Lower leg skin (tissue), 4 donors: Measurements from ENCODE around the gene CKAP4. TPM values are rescaled to one million over a fixed set of nuclear protein-coding genes. Genes with fewer than 3 reads are reported as not detected.

ENCODE experiments used
- DNase-seq, 2 donors: peaks; one replicate each; pipeline ENCODE4 v3.0.0-alpha.2; 2019; ENCODE audit warnings: low spot score in 2 of 2
- H3K4me3 ChIP-seq: fragments of 200-600 bp; sonication (generic); 2 replicates; pipeline ENCODE4 v1.5.1; 2017; ENCODE audit warnings: mild to moderate bottlenecking, low read depth; ENCODE audit not compliant: poor library complexity, severe bottlenecking
- POLR2A ChIP-seq, 2 donors: fragments of 450-650 bp; IDR thresholded peaks; one replicate each; pipeline ENCODE4 v1.6.1; 2016 to 2017; ENCODE audit warnings: antibody characterized with exemption in 2 of 2, mild to moderate bottlenecking in 1 of 2, moderate library complexity in 1 of 2
- WGBS, 2 donors: methylation state at CpG; one replicate each; pipeline ENCODE4 v1.1.5; 2018; 5-methylcytosine and 5-hydroxymethylcytosine counted together
- intact Hi-C: fragments of 100-400 bp; cut with DNase I; formaldehyde crosslinking; loops from one replicate; pipeline ENCODE4 v1.15.0; 2023; ENCODE audit warnings: low total_unique reads
- total RNA-seq, 4 donors: library from RNA; depleted of rRNA; stranded (reverse); fragments of >200 nt; gene quantifications; one replicate each; pipeline ENCODE4 v1.1.0, GENCODE V29; 2016
- TF ChIP-seq, protein P1 (sequence below), 3 donors: fragments of 450-650 bp; IDR thresholded peaks; one replicate each; pipeline ENCODE4 v1.5.1; 2016; ENCODE audit warnings: antibody characterized with exemption in 3 of 3, mild to moderate bottlenecking in 3 of 3, moderate library complexity in 2 of 3

Gene CKAP4
- total RNA-seq, 4 donors from 2014 or later = 57.2 to 80.3 (median 73.6) TPM

DNA sequence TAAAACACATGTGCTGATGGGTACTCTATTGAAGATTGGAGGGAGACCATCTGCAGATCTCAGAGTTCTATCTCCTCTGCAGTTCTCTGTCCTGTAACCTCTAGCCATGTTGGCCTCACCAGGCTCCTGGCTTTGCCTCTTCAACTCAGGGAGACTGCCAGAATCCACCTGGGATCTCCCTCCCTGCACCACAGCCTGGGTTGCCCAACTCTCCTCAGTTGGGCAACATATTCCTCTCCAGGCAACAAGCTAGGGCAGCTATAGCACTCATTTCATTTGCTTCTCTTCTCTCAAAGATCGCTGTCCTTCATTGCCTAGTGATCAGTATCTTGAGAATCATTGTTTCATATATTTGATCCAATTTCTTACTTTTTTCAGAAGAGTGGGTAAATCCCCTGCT lies 28.8 kb downstream of the CKAP4 start:
- intact Hi-C loops = no loop called here
- WGBS, 2 donors = 79 to 91% methylated on average over 1 of the region's 1 CpG

DNA sequence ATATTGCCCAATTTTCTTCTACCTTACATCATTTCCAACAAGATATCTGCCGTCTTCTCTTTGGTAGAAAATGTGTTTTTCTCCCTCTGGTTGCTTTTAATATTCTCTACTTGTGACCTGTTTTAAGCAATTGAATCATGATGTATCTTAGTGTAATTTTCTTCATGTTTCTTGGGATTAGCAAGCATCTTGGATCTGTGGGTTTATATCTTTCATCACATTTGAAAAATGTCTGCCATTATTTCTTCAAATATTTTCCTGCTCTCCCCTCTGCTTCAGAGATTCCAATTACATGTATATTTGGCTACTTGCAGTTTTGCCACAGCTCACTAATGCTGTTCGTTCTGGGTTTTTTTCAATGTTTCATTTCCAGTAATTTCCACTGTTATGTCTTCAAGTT lies 30.1 kb downstream of the CKAP4 start:
- no peak overlapping the region for H3K4me3 ChIP-seq
- TF ChIP-seq POLR2A (IDR thresholded peaks at IDR 0.05) = no peak
- TF ChIP-seq, protein P1, sequence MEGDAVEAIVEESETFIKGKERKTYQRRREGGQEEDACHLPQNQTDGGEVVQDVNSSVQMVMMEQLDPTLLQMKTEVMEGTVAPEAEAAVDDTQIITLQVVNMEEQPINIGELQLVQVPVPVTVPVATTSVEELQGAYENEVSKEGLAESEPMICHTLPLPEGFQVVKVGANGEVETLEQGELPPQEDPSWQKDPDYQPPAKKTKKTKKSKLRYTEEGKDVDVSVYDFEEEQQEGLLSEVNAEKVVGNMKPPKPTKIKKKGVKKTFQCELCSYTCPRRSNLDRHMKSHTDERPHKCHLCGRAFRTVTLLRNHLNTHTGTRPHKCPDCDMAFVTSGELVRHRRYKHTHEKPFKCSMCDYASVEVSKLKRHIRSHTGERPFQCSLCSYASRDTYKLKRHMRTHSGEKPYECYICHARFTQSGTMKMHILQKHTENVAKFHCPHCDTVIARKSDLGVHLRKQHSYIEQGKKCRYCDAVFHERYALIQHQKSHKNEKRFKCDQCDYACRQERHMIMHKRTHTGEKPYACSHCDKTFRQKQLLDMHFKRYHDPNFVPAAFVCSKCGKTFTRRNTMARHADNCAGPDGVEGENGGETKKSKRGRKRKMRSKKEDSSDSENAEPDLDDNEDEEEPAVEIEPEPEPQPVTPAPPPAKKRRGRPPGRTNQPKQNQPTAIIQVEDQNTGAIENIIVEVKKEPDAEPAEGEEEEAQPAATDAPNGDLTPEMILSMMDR (IDR thresholded peaks at IDR 0.05) = no peak
- WGBS, 2 donors = 90 to 98% methylated on average over 2 of the region's 2 CpGs
- intact Hi-C loops = no loop called here
- DNase-seq = no peak

More for the DNA sequence above, 28.8 kb downstream of the CKAP4 start:
- TF ChIP-seq, protein P1 (IDR thresholded peaks at IDR 0.05) = no peak
- TF ChIP-seq POLR2A (IDR thresholded peaks at IDR 0.05) = no peak
- DNase-seq = no peak
- H3K4me3 ChIP-seq = no peak overlapping the region

GRCh38 chr12:106214571-106214970 lies 33.2 kb downstream of the CKAP4 start:
- 72 to 91% methylated on average over 4 of the region's 4 CpGs for WGBS, 2 donors
- no peak overlapping the region for H3K4me3 ChIP-seq
- no peak for DNase-seq
- intact Hi-C loops = no loop called here
- TF ChIP-seq, protein P1 (IDR thresholded peaks at IDR 0.05) = no peak
- TF ChIP-seq POLR2A (IDR thresholded peaks at IDR 0.05) = no peak

DNA sequence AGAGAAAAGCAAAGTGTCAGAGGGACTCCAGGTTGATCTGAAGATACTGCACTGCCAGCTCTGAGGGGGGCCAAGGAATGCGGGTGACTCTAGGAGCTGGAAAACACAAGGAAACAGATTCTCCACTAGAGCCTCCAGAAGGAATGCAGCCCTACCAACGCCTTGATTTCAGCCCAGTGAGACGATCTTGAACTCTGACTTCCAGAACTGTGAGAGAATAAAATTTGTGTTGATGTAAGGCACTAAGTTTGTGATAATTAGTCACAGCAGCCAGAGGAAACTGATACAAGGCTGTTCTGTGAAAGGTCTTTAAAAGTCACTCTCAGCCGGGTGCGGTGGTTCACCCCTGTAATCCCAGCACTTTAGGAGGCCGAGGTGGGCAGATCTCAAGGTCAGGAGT lies 34.2 kb downstream of the CKAP4 start:
- WGBS, 2 donors = 73 to 76% methylated on average over 6 of the region's 6 CpGs
- DNase-seq = no peak
- intact Hi-C loops = no loop called here
- H3K4me3 ChIP-seq = no peak overlapping the region
- TF ChIP-seq, protein P1 (IDR thresholded peaks at IDR 0.05) = no peak
- TF ChIP-seq POLR2A (IDR thresholded peaks at IDR 0.05) = no peak

- TF ChIP-seq, protein P1 (IDR thresholded peaks at IDR 0.05) = no peak
- no peak for TF ChIP-seq POLR2A (IDR thresholded peaks at IDR 0.05)
- no peak for DNase-seq
- no peak overlapping the region for H3K4me3 ChIP-seq
- WGBS, 2 donors = 74 to 80% methylated on average over 7 to 8 of the region's 8 CpGs
- intact Hi-C loops = no loop called here
Measured at GRCh38 chr12:106211973-106212372, 35.8 kb downstream of the CKAP4 start.
